Heart right ventricle (tissue), 16 donors: Measurements from ENCODE around the gene TTC32. TPM values are rescaled to one million over a fixed set of nuclear protein-coding genes. Genes with fewer than 3 reads are reported as not detected.

Experiments
- ATAC-seq, 8 donors: fragments of 200-7000 bp; cut with Tn5 transposase; one replicate each; pipeline ENCODE4 v1.9.1; 2020; ENCODE audit warnings: mild to moderate bottlenecking in 8 of 8, moderate library complexity in 8 of 8, moderate number of reproducible peaks in 1 of 8
- DNase-seq, 2 donors: peaks; one replicate each; pipeline ENCODE4 v3.0.0-alpha.2; 2020
- H3K27ac ChIP-seq, 10 donors: fragments of 200-600 bp; sonication (generic) in 2 of 10; one replicate each; pipeline versions ENCODE4 v1.5.0 to v1.8.0; 2020 to 2022; ENCODE audit warnings: mild to moderate bottlenecking in 3 of 10
- H3K27me3 ChIP-seq, 7 donors: fragments of 200-600 bp; one replicate each; pipeline ENCODE4 v1.8.0; 2021 to 2022; ENCODE audit warnings: mild to moderate bottlenecking in 2 of 7
- H3K36me3 ChIP-seq, 9 donors: fragments of 200-600 bp; sonication (generic) in 1 of 9; one replicate each; pipeline versions ENCODE4 v1.5.0 to v1.8.0; 2020 to 2022; ENCODE audit warnings: mild to moderate bottlenecking in 2 of 9
- H3K4me1 ChIP-seq, 9 donors: fragments of 200-600 bp; sonication (generic) in 1 of 9; one replicate each; pipeline versions ENCODE4 v1.5.0 to v1.8.0; 2020 to 2022; ENCODE audit warnings: mild to moderate bottlenecking in 4 of 9
- H3K4me3 ChIP-seq, 10 donors: fragments of 200-600 bp; sonication (generic) in 2 of 10; one replicate each; pipeline versions ENCODE4 v1.5.0 to v1.8.0; 2020 to 2022; ENCODE audit warnings: mild to moderate bottlenecking in 7 of 10, moderate library complexity in 2 of 10
- H3K9me3 ChIP-seq, 11 donors: fragments of 200-600 bp in 10 of 11; sonication (generic) in 2 of 11; one replicate each; pipeline versions ENCODE4 v1.5.0 to v1.8.0; 2013 to 2022; ENCODE audit warnings: mild to moderate bottlenecking in 2 of 11, control low read depth in 1 of 11, moderate library complexity in 1 of 11
- WGBS, 2 donors: extraction: QIAGEN DNeasy Blood & Tissue Kit; methylation state at CpG; one replicate each; pipeline ENCODE4 v1.1.7; 2013; ENCODE audit warnings: inconsistent platforms in 1 of 2; 5-methylcytosine and 5-hydroxymethylcytosine counted together
- intact Hi-C, 10 donors: fragments of 100-400 bp; cut with DNase I; formaldehyde crosslinking; loops; one replicate each; pipeline versions ENCODE4 v1.11.1 to v1.14.2; 2022
- polyA plus RNA-seq, 2 donors: library from polyadenylated mRNA; stranded (reverse); fragments of 200-250 nt; gene quantifications; one replicate each; pipeline ENCODE4 v1.2.3, GENCODE V29; 2013
- total RNA-seq, 10 donors: library from RNA; stranded (reverse); fragmentation: NEBNext Ultra II Directional in 3 of 10; extraction: Animal tissue kit (Norgen Biotek cat#: 25700) in 3 of 10; gene quantifications; one replicate each; pipeline versions ENCODE4 v1.2.1 to v1.2.4, GENCODE V29; 2021 to 2023
- TF ChIP-seq, protein P1 (sequence below), 9 donors: fragments of 200-600 bp; sonication (generic) in 2 of 9; IDR thresholded peaks; one replicate each; pipeline versions ENCODE4 v1.5.0 to v1.8.0; 2021 to 2022; ENCODE audit warnings: antibody characterized with exemption in 9 of 9, mild to moderate bottlenecking in 5 of 9, moderate library complexity in 1 of 9
- donor health status: Arrhythmogenic right ventricular cardiomyopathy.
- donor health status: ischemic (EF 13 %, LVEDD 7.1; RV severe dilation, severe dysfunction).
- donor health status: healthy with polysubstance abuse.
- donor health status: DM: no; HTN: yes; CAD: no.
- donor health status: DM: no; HTN: no; CAD: no.
- donor health status: ischemic (EF 25% LVEDD 6.9; RV normal size, moderate dysfunction).
- donor health status: ischemic (EF 25% LVEDD 5.7; RV mildly dilated, moderate dysfunction).
- donor health status: healthy.
- donor health status: DM: yes; HTN: yes; CAD: no.
- donor health status: Ischemic cardiomyopathy.
- donor health status: ischemic (EF 35%, LVEDD 5.7; RV mildly dilated, moderate dysfunction).
- donor health status: nonischemic (EF 11% LVEDD 7.7; RV severe dilation, severe dysfunction).
- donor health status: DM: yes; HTN: yes; CAD: no.
- donor health status: PGD.
- donor health status: ischemic (EF 29% LVEDD 5.4; RV normal size, mild dysfunction).
- donor health status: nonischemic (EF 23%, LVEDD 6.1; RV moderate dilation, normal function).

Gene TTC32
- total and polyA plus RNA-seq, 12 donors, result 3.4 to 27.7 (median 6.4) TPM

- intact Hi-C loops, result no loop called here
- 64 to 65% methylated on average over 2 of the region's 2 CpGs for WGBS, 2 donors
- ATAC-seq, result no peak
These were observed 42.5 kb upstream of the TTC32 start for GRCh38 chr2:19944205-19944845.

DNA sequence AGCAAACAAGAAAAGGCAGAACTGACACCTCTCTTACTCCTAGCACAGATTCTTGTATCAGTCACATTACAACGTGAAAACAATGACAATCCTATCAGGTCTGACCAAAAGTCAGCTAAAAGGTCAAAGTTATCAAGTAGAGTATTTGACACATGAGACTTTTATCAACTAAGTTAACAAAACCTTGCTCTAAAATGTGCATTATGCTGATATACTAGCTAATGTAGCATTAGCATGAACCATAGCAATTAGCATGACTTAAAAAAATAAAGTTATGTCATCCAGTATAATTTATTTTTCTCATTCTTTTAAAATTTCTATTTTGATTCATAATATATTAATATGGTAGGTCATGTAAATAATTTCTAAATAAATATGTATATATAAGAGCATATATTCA is 41.4 kb upstream of the TTC32 start:
- WGBS, 2 donors, result 7 to 19% methylated on average over 1 of the region's 1 CpG
- no peak overlapping the region for H3K27ac ChIP-seq
- H3K4me1 ChIP-seq, result peaks cover 0 to 8% (median 0%) of the 10 kb centered on the region in 9 donors
- no peak for DNase-seq
- H3K27me3 ChIP-seq, result no peaks in the 10 kb centered on the region
- TF ChIP-seq, protein P1, sequence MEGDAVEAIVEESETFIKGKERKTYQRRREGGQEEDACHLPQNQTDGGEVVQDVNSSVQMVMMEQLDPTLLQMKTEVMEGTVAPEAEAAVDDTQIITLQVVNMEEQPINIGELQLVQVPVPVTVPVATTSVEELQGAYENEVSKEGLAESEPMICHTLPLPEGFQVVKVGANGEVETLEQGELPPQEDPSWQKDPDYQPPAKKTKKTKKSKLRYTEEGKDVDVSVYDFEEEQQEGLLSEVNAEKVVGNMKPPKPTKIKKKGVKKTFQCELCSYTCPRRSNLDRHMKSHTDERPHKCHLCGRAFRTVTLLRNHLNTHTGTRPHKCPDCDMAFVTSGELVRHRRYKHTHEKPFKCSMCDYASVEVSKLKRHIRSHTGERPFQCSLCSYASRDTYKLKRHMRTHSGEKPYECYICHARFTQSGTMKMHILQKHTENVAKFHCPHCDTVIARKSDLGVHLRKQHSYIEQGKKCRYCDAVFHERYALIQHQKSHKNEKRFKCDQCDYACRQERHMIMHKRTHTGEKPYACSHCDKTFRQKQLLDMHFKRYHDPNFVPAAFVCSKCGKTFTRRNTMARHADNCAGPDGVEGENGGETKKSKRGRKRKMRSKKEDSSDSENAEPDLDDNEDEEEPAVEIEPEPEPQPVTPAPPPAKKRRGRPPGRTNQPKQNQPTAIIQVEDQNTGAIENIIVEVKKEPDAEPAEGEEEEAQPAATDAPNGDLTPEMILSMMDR (IDR thresholded peaks at IDR 0.05), result no peak
- intact Hi-C loops, result no loop called here
- H3K9me3 ChIP-seq, result no peaks in the 10 kb centered on the region
- ATAC-seq, result no peak
- H3K36me3 ChIP-seq, result peaks cover 0 to 16% (median 1%) of the 10 kb centered on the region in 9 donors
- no peak overlapping the region for H3K4me3 ChIP-seq

More at GRCh38 chr2:19944205-19944845, 42.5 kb upstream of the TTC32 start:
- peaks cover 0 to 16% (median 0%) of the 10 kb centered on the region in 9 donors for H3K36me3 ChIP-seq
- H3K4me3 ChIP-seq, result no peak overlapping the region
- TF ChIP-seq, protein P1 (IDR thresholded peaks at IDR 0.05), result no peak
- peaks cover 0 to 13% (median 0%) of the 10 kb centered on the region in 9 donors for H3K4me1 ChIP-seq
- H3K27me3 ChIP-seq, result no peaks in the 10 kb centered on the region
- no peaks in the 10 kb centered on the region for H3K9me3 ChIP-seq
- no peak for DNase-seq
- no peak overlapping the region for H3K27ac ChIP-seq

DNA sequence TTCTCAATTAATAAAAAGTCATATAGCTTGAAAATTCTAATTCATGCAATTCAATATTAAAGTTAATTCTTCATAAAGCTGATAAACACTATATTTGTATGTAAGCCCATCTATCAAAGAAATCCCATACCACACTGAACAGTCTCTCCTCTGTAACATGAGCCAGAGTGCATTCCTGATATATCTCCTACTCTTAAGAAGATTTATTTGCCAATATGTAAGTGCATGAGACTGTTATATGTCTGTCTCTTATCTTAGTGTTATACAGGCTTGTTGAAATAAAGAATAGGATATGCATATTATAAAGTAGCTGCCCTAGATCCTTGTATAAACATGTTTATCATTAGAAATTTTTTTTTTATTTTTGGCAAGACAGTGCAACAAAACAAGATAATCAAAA is 40.4 kb upstream of the TTC32 start:
- H3K27me3 ChIP-seq, result no peaks in the 10 kb centered on the region
- ATAC-seq (no peak), DNase-seq (no peak)
- no peaks in the 10 kb centered on the region for H3K9me3 ChIP-seq
- H3K36me3 ChIP-seq, result peaks cover 0 to 25% (median 4%) of the 10 kb centered on the region in 9 donors
- no peak overlapping the region for H3K27ac ChIP-seq
- no peak overlapping the region for H3K4me3 ChIP-seq
- H3K4me1 ChIP-seq, result peaks cover 0 to 8% (median 0%) of the 10 kb centered on the region in 9 donors
- TF ChIP-seq, protein P1 (IDR thresholded peaks at IDR 0.05), result no peak
- intact Hi-C loops, result no loop called here

GRCh38 chr2:19937004-19937403 is 35.2 kb upstream of the TTC32 start:
- no peak overlapping the region for H3K4me3 ChIP-seq
- no peaks in the 10 kb centered on the region for H3K4me1 ChIP-seq
- intact Hi-C loops, result no loop called here
- TF ChIP-seq, protein P1 (IDR thresholded peaks at IDR 0.05), result no peak
- DNase-seq (no peak), ATAC-seq (no peak)
- H3K36me3 ChIP-seq, result peaks cover 0 to 48% (median 8%) of the 10 kb centered on the region in 9 donors
- 91 to 94% methylated on average over 4 of the region's 4 CpGs for WGBS, 2 donors
- H3K27ac ChIP-seq, result no peak overlapping the region
- H3K9me3 ChIP-seq, result no peaks in the 10 kb centered on the region
- H3K27me3 ChIP-seq, result no peaks in the 10 kb centered on the region
